ENCODE data around the gene KLK3. TPM values are rescaled to one million over a fixed set of nuclear protein-coding genes. Genes with fewer than 3 reads are reported as not detected.

Gene KLK3
- total and polyA plus RNA-seq, 2 donors (not counting 1 experiment from before 2014, with no cell fraction given), result not detected

- peaks cover 10 to 18% of the 10 kb centered on the region in 2 donors for H3K4me1 ChIP-seq (ENCODE audit: control insufficient read depth in 2 of 2, insufficient read depth in 2 of 2, low read length in 2 of 2)
- H3K79me2 ChIP-seq (ENCODE audit: control insufficient read depth, insufficient read depth, low read length), result no peaks in the 10 kb centered on the region
- peak; percentile 75 for ATAC-seq (ENCODE audit: low read depth)
- intact Hi-C loops (cut with micrococcal nuclease), result no loop called here
- peaks cover 0 to 63% (median 29%) of the 10 kb centered on the region in 4 experiments for H3K27me3 ChIP-seq (replicated peaks in 1 of 4; ENCODE audit: control extremely low read depth in 1 of 4, control insufficient read depth in 3 of 4, insufficient read depth in 4 of 4, low read length in 3 of 4)
- no peaks in the 10 kb centered on the region for H3K36me3 ChIP-seq (replicated peaks in 1 of 2; ENCODE audit: control extremely low read depth in 1 of 2, control insufficient read depth in 1 of 2, extremely low read depth in 1 of 2, insufficient read depth in 2 of 2, low read length in 1 of 2)
- peaks cover 42% of the 10 kb centered on the region for H3K27me3 Mint-ChIP-seq
- peaks cover 20% of the 10 kb centered on the region for H3K4me1 Mint-ChIP-seq
- TF ChIP-seq CTCF (IDR thresholded peaks at IDR 0.05), result no peak
- TF ChIP-seq EZH2 (IDR thresholded peaks at IDR 0.05; ENCODE audit: borderline replicate concordance, insufficient read depth, low read depth, low read length, poor library complexity, severe bottlenecking), result no peak
- H3K9me3 ChIP-seq (ENCODE audit: control extremely low read depth in 1 of 3, control insufficient read depth in 2 of 3, insufficient read depth in 1 of 3, low read length in 2 of 3), result peaks cover 0 to 19% (median 0%) of the 10 kb centered on the region in 3 donors
- H3K27ac ChIP-seq (ENCODE audit: low read length in 2 of 2), result no peak overlapping the region
- H3K4me2 ChIP-seq (replicated peaks; ENCODE audit: low read depth, low read length, poor library complexity, severe bottlenecking), result peak overlapping the region; percentile 71
- H4K20me1 ChIP-seq (ENCODE audit: control insufficient read depth, insufficient read depth, low read length, poor library complexity, severe bottlenecking), result no peaks in the 10 kb centered on the region
- H3K4me3 Mint-ChIP-seq, result peak overlapping the region; percentile 70
- 11% methylated on average over 35 of the region's 36 CpGs for WGBS (ENCODE audit: insufficient coverage)
- DNase-seq, result peak; percentile 65
- H3K4me3 ChIP-seq (ENCODE audit: control extremely low read depth in 1 of 5, extremely low read depth in 1 of 5, insufficient read depth in 1 of 5, low read depth in 2 of 5, low read length in 4 of 5), result peak overlapping the region in 2 of 5 experiments; percentile 18 to 38
- no peaks in the 10 kb centered on the region for H3K9me3 Mint-ChIP-seq (ENCODE audit: insufficient read depth)
- H3K9ac ChIP-seq (ENCODE audit: low read length), result peak overlapping the region; percentile 39
- H3K27ac Mint-ChIP-seq, result peak overlapping the region; percentile 29
- CTCF ChIA-PET, result interaction anchor here (1.0 kb wide), 1 partner anchor 12 kb away, joined by 3 read pairs; no protein-coding TSS in a partner anchor
- H2AFZ ChIP-seq (ENCODE audit: insufficient read depth, low read depth, low read length, poor library complexity, severe bottlenecking), result peak overlapping the region; percentile 32
- POLR2A ChIA-PET, result no interaction called here
These were observed 54.7 kb downstream of the KLK3 start for GRCh38 chr19:50909240-50910070.

Other genes with a start within 250 kb of the KLK3 start
- 0.17 and 0.39 TPM in 2 replicates for gene SYT3, start 215.0 kb upstream of the KLK3 start, total RNA-seq
- gene SYT3, start 215.0 kb upstream of the KLK3 start, polyA plus RNA-seq, result 0.09 TPM in 1 of 2 replicates, not detected in the other
- not detected in 2 replicates for gene C19orf81, start 205.5 kb upstream of the KLK3 start, total RNA-seq
- gene C19orf81, start 205.5 kb upstream of the KLK3 start, polyA plus RNA-seq, result 0.37 TPM in 1 of 2 replicates, not detected in the other
- gene SHANK1, start 135.1 kb upstream of the KLK3 start, total RNA-seq, result not detected in 2 replicates
- gene SHANK1, start 135.1 kb upstream of the KLK3 start, polyA plus RNA-seq, result 0.03 TPM in 1 of 2 replicates, not detected in the other
- 0.34 and 0.52 TPM in 2 replicates for gene CLEC11A, start 131.6 kb upstream of the KLK3 start, total RNA-seq
- gene CLEC11A, start 131.6 kb upstream of the KLK3 start, polyA plus RNA-seq, result 1.6 and 2.8 TPM in 2 replicates
- gene GPR32, start 84.5 kb upstream of the KLK3 start, total RNA-seq, result not detected in 2 replicates
- not detected in 2 replicates for gene GPR32, start 84.5 kb upstream of the KLK3 start, polyA plus RNA-seq
- gene ACP4, start 64.5 kb upstream of the KLK3 start, total RNA-seq, result not detected in 2 replicates
- not detected in 2 replicates for gene ACP4, start 64.5 kb upstream of the KLK3 start, polyA plus RNA-seq
- 15.2 and 16.9 TPM in 2 replicates for gene KLK1, start 31.1 kb upstream of the KLK3 start, total RNA-seq
- gene KLK1, start 31.1 kb upstream of the KLK3 start, polyA plus RNA-seq, result 4.3 and 9.5 TPM in 2 replicates
- gene KLK15, start 21.3 kb upstream of the KLK3 start, total RNA-seq, result not detected in 2 replicates
- gene KLK15, start 21.3 kb upstream of the KLK3 start, polyA plus RNA-seq, result 0.07 TPM in 1 of 2 replicates, not detected in the other
- 1.7 TPM in 2 replicates for gene KLK2, start 18.5 kb downstream of the KLK3 start, total RNA-seq
- gene KLK2, start 18.5 kb downstream of the KLK3 start, polyA plus RNA-seq, result 0.60 and 1.2 TPM in 2 replicates
- gene KLK4, start 56.5 kb downstream of the KLK3 start, total RNA-seq, result 0.52 and 1.00 TPM in 2 replicates
- gene KLK4, start 56.5 kb downstream of the KLK3 start, polyA plus RNA-seq, result 0.45 TPM in 1 of 2 replicates, not detected in the other
- not detected in 2 replicates for gene KLK5, start 98.1 kb downstream of the KLK3 start, total RNA-seq
- gene KLK5, start 98.1 kb downstream of the KLK3 start, polyA plus RNA-seq, result not detected in 2 replicates
- gene KLK6, start 114.7 kb downstream of the KLK3 start, total RNA-seq, result not detected in 2 replicates
- gene KLK6, start 114.7 kb downstream of the KLK3 start, polyA plus RNA-seq, result not detected in 2 replicates
- not detected in 2 replicates for gene KLK7, start 129.0 kb downstream of the KLK3 start, total RNA-seq
- not detected in 2 replicates for gene KLK7, start 129.0 kb downstream of the KLK3 start, polyA plus RNA-seq
- gene KLK8, start 146.7 kb downstream of the KLK3 start, total RNA-seq, result not detected in 2 replicates
- gene KLK8, start 146.7 kb downstream of the KLK3 start, polyA plus RNA-seq, result not detected in 2 replicates
- gene KLK10, start 164.8 kb downstream of the KLK3 start, total RNA-seq, result not detected in 2 replicates
- gene KLK10, start 164.8 kb downstream of the KLK3 start, polyA plus RNA-seq, result not detected in 2 replicates
- gene KLK11, start 171.7 kb downstream of the KLK3 start, total RNA-seq, result not detected in 2 replicates
- gene KLK11, start 171.7 kb downstream of the KLK3 start, polyA plus RNA-seq, result not detected in 2 replicates
- gene KLK12, start 180.1 kb downstream of the KLK3 start, total RNA-seq, result not detected in 2 replicates
- gene KLK12, start 180.1 kb downstream of the KLK3 start, polyA plus RNA-seq, result not detected in 2 replicates
- not detected in 2 replicates for gene KLK13, start 210.2 kb downstream of the KLK3 start, total RNA-seq
- gene KLK13, start 210.2 kb downstream of the KLK3 start, polyA plus RNA-seq, result not detected in 2 replicates
- 0.59 and 0.63 TPM in 2 replicates for gene KLK14, start 228.0 kb downstream of the KLK3 start, total RNA-seq
- gene KLK14, start 228.0 kb downstream of the KLK3 start, polyA plus RNA-seq, result 0.49 and 1.5 TPM in 2 replicates